Lung microvascular endothelial cell (primary cell): ENCODE measurements around the gene CD59. TPM values are rescaled to one million over a fixed set of nuclear protein-coding genes. Genes with fewer than 3 reads are reported as not detected.
"Not testable (repeated sequence)": the region's sequence is repeated elsewhere in the genome, so short reads cannot be mapped to it uniquely, and the experiment has no call there.

Source experiments
- DNase-seq, 2 donors: peaks; one replicate each; pipeline versions ENCODE4 v3.0.0 to v3.0.0-alpha.2; 2010; ENCODE audit warnings: low read depth in 2 of 2
- total RNA-seq: library from RNA; depleted of rRNA; stranded (reverse); fragments of >200 nt; gene quantifications from 2 replicates; pipeline ENCODE4 v1.2.1, GENCODE V29; 2014

CD59 gene
- total RNA-seq, 1 donor from 2014 or later, result 1,137 TPM

DNA sequence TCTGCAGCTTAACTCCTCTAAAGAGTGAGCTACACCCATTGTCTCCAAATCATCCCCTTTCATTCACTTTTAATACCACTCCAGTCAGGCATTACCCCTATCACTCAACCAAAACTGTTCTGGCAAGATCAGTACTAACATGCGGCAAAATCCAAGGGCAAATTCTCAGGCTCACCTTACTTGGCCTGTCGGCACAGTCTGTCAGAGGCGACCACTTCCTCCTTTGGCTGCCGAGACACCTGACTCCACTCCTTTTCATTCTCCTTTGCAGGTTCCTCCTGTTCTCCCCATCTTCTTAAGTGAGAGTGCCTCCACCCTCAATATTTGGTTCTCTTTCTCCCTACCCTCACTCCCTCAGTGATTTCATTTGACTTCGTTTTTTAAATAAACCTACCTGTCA lies 39.8 kb downstream of the CD59 start:
- peak in 1 of 2 donors; percentile 4 for DNase-seq

DNA sequence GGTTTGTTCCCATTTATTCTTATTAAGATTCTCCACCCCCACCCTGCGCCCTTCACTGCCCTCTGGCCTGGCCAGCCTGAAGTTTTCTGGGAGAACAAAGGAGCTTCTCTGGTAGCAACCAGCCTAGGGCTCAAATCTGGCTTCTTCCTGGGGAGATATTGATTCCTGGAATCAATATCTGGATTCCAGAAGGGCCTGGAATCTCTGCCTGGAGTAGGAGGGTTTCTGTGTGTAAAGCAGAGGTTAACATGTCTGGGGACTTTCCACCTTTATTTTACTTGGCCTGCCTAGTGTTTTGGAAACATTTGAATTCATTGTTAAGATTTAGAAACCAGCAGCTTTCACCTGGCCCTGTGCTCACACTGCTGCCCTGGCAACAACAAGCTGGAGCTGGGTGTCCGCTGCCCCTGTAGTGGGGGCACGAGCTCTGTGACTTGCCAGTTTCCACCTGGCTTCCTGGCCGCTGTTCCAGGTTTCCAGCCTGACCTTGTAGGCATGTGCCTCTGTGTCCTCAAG lies 41.1 kb downstream of the CD59 start:
- peak; percentile 59 to 99 for DNase-seq

DNA sequence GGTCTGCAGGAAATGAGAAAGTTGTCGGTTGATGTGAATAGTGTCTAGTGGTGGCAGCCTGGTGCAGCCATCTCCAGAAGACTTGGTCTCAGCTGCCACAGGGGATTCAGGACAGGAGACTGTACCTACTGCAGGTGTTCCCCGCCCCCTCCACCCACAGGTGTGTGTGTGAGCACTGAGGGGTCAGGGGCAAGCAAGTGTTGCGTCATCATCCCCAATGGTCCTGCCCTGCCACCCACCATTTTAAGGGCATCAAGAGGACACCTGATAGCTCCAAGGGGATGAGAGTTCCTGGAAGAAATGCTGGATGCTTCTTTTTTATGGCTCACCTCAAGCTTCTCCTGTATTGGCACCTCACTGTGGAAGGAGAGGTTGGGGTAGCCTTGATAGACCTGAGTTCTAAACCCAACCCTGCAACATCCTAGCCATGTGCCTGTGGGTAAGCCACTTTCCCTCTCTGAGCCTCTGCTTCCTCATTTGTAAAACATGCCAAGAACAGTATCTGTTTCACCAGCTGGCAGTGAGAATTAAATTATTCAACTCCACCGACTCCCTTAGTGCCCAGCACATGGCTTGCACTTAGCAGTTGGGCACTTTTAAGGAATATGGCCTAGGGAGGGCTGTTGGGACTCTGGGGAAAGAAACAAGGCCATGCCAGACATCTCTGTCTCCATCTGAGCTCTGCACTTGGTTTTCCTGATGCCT lies 41.7 kb downstream of the CD59 start:
- DNase-seq, result peak in 1 of 2 donors; percentile 59

DNA sequence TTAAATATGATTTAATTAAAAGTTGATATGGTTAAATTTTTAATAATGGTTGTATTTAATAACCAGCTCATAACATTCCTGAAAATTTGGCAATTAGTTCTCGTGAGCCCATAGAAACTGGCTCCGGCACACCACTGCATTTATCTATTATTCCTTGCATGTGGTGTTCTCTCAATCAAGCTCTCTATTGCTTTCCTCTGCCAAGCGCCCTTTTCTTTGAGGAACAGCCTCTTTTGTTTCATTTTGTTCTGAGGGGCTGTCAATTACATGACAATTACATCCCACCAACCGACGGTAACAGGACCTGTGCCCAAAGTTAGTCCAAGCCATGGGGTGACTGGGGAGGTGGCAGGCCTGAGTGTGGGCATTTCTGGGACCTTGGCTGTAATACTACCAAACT lies 43.7 kb downstream of the CD59 start:
- no peak for DNase-seq

DNA sequence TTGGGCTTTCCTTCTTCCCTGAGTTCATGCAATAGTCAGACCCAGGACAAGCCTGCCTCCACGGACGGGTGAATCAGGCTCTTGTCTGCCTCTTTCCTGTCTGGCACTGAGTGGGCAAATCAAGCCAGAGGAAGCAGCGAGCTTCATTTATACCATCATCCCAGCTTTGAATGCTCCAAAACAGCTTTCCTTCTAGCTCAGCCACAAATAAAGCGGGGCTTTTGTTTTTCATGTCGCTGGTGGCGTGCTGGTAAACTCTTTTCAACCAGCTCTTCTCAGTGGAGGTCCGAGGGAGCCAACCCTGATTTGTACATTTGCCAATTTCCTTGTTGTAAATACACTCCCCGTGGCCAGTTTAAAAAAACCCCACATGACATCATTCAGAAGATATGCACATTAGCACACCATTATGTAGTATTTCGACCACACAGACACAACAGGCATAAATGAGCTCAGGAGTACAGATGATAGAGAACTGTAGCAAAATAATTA lies 44.2 kb downstream of the CD59 start:
- DNase-seq, result peak; percentile 98 to 99

DNA sequence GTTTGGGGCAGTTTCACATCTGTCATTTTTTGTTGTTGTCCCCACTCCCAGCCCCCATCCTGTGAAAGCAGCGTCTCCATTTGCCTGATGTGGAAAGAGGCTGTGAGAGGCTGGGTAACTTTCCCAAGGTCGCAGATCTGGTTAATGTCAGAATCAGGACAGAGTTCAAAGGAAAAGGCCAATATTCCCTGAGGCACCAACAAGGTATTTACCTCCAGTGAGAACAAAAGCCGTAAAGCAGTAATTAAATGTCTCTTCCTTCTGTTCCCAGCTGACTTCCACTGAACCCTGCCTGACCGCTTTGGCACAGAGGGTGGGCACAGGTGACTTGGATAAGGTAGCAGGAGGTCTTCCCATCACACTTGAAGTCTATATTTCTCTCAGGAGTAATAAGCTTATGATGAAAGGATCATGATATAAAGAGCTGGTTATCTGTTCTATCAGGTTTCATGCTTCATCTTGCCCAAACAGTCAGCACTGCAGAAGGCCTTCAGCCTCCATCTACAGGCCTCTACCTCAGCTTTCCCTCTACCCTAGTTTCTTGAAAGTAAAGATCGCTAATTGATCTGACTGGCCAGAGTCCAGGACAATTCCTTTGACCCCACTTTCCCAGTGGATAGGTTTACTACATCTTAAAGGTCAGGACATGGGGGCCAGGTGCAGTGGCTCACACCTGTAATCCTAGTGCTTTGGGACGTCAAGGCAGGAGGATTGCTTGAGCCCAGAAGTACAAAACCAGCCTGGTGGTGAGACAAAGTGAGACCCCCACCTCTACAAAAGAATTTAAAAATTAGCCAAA lies 45.0 kb downstream of the CD59 start:
- DNase-seq, result no peak

DNA sequence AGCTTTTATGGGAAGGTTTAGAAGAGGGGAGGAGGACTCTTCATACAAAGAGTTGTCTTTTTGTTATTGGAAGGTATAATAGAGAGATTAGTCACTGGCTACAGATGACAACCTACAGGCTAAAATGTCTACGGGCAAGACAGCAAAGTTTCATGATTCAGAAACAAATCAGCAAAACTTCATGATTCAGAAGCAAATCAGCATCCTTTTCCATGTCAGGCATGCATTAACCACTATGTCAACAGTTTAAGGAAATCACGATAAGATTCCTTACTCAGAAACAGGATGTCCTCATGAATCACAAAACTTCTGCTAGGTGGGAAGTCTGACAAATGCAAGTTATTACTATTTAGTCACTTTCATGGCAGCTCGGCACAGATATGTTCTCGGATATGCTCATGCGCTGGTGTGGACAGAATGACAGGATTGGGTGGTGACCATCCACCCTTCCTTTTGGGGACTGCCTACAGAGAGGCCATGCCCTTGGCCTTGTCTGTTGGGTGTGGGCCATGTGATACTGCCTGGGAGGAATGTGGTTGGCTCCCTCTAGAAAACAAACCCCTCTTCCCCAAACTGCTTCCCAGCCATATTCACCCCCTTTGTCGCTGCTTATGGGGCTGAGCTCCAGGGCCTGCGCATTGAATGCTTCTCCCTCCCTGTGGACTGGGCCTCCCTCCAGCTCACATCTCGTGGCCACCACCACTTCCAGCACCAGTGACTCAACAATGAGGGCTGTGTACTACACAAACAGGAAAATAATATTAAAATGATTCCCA lies 45.7 kb downstream of the CD59 start:
- peak; percentile 92 to 99 for DNase-seq

DNA sequence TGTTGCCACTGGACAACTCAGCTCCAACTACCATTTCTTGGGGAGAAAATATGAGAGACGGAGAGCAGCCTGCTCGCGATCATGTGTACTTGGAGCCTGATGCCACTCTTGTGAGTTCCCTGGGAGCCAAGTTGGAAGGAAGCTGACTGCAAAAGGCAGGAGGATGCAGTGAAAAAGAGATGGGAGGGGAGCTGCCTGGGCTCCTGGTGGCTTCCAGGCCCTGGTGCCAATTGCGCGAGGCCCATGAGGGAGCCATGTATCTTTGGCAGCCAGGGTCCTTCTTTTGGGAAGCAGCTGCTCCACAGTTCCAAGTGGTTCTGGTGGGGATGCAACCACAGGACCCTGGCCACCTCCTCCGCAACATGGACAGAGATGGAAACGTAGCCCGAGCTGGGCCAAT lies 46.7 kb downstream of the CD59 start:
- no peak for DNase-seq

DNA sequence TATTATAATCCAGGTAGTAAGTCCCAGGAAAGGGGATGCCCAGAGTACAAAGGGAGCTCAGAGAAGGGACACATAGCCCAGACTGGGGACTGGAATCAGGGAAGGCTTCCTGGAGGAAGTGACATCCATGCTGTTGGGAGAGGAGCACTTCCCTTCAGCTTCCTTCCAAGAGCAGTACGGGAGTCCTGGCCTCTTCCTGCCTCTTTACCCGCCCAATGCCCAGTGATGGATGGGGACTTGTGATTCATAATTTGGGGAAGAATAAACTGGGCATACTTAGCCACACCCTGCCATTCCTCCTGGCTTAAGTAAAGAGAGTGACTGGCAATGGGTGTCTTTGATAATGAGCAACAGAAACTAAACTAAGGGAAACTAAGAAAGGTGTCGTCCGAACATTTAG lies 47.1 kb downstream of the CD59 start:
- peak in 1 of 2 donors; percentile 70 for DNase-seq

DNA sequence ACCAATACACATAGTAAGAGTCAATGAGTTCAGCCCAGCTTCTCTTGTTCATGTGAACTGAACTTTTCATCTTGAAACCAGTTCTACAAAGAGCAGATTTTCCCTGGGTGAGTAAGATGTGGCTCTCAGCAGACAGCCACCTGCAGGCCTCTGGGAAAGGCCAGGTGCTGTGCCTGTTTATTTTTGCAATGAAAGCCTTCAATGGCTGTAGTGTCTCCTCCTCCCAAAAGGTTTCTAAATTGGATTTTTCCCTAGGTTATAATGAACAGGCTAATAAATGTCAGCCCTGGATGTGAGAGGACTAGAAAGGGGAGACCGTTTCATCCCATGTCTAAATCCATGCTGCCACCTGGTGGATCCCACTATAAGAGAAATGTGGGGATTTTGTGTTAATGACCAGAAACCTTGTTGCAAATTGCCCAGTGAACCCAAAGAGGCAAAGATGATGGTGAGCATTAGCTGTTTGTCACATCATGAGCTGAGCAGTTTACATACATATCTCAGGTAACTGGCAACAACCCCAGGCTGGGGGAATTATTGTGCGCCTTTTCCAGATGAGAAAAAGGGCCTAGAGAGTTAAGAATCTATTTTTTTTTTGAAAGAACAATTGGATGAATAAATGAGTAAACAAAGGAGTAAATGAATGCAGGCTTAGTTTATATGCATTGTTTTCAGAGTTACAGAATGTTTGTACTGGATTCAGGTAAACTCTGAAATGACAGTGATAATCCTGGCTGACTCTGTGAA lies 48.3 kb downstream of the CD59 start:
- peak; percentile 78 to 86 for DNase-seq

DNA sequence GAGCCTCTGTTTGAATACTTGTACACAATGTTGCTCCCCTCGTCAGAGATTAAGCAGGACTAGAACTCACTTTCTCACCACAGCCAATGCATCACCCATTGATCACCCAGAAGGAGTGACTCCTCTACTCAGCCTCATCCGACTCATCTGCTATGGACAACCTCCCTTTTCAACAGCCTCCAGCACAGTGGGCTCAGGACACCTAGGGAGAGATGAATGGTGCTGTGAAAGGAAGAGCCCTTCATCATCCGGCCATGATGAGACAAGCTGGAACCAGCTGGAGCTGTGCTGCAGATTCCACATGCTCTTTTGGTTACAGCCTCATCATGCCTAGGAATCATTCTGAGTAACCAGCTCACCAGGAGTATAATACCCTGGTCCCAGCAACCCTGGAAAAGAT lies 51.1 kb downstream of the CD59 start:
- DNase-seq, result no peak

DNA sequence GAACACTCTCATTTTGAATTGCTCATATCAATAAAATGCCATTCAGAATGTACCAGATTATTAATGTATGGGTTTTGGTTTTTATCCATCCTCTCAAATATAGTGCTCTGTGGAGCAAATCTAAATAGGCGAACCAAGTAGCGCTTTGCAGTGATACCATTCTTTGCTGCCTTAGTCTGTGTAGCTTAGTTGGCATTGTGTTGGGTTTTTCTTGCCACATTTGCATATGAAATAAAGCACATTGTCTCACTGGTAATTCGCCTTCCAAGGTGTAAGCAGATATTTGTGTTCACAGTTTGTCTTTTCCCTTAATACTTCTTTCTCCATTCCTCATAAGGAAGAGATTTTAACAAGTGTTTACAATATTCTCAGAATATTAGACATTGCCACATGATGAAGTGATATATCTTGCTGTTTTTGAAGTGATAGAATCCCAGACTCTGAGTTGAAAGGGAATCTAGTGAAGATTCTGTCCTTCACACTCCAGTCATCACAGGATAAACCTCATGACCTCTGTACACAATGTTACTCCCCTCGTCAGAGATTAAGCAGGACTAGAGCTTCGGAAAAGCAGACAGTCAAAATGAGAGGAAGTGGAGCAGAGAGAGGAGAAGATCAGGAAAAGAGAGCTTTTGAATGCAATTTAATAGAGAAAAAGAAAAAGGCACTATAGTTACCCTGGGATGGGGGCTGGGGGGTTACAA lies 52.1 kb downstream of the CD59 start:
- no peak for DNase-seq

DNA sequence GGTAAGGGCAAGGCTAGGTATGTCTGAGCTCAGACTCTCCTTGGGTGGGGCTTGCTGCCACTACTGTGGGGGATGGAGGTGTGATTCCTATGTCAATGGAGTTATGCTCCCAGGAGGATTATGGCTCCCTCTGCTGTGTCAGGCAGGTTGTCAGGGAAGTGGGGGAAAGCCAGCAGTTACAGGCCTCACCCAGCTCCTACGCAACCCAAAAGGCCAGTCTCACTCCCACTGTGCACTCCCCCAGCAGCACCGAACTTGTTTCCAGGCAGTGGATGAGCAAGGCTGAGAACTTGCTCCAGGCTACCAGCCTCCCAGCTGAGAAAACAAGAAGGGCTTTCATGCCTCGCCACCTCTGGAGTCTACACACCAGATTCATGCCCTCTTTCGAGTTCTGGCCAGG lies 53.8 kb downstream of the CD59 start:
- peak in 1 of 2 donors; percentile 36 for DNase-seq

DNA sequence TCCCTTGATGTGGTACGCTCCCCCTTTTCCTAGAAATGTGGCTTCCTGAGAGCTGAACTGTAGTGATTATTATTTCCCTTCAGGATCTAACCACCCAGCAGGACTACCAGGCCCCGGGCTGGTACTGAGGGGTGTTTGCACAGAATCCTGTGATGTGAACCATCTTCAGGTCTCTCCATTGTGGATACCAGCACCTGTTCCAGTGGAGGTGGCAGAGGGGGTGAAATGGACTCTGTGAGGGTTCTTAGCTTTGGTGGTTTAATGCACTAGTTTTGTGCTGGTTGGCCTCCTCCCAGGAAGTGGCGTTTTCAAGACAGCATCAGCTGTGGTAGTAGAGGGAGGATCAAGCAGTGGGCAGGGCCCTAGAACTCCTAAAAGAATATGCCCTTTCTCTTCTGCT lies 54.2 kb downstream of the CD59 start:
- DNase-seq, result no peak

DNA sequence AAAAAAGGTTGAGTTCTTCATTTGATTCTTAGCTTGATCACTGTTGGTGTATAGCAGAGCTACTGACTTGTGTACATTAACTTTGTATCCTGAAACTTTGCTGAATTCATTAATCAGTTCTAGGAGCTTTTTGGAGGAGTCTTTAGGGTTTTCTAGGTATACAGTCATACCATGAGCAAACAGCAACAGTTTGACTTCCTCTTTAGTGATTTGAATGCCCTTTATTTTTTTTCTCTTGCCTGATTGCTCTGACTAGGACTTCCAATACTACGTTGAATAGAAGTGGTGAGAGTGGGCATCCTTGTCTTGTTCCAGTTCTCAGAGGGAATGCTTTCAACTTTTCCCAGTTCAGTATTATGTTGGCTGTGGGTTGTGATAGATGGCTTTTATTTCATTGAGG lies 57.6 kb downstream of the CD59 start:
- DNase-seq, result not testable (repeated sequence)

DNA sequence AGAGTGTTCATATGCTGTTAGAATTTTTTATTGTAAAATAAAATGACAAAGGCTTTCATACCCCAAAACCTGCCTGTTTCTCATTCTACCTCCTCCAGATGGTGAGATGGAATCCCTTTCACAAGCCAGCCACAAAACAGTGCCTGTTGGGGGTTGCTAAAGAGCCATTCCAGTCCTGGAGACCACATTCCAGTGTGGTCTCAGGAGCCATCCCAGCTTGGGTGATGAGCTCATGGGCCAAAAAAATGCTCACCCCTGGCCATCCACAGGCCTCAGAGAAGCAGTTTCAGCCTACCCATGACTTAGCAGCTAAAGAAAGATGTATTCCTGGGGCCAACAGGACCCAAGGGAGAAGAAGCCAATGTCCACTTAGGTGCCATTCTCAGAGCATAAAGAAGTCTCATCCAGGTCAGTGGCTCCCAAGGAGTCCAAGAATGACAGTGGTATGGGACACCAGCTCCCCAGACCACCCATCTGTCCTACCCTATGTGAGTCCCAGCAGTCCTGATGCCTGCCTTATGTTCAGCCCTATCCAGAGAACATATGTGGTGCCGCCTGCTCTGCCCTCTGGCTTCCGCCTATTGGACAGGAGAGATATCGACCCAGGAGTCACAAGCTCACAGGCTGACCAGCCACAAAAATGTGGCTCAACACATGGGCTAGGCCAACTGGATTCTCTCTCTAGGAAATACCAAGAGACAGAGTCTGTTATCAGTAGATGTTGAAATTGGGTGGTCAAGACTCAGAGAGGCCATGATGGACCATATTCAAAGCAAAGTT lies 62.0 kb downstream of the CD59 start:
- DNase-seq, result no peak

DNA sequence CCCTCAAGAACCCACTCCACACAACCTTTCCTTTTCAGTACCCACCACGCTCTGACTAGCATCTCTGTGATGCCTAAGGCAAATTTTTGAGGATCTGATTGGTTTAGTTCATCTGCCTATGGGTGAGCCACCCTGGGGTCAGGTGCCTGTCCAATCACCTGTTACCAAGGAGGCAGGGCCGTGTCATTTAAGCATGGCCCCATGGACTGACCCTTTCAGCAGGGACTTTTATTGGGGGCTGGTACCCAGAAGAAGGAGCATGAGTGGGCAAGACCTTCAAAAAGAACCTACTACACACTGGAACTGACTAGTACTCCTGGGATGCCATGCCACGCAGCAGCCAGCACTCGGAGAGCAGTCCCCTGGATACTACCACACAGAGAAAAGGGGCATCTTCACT lies 64.0 kb downstream of the CD59 start:
- DNase-seq, result no peak

DNA sequence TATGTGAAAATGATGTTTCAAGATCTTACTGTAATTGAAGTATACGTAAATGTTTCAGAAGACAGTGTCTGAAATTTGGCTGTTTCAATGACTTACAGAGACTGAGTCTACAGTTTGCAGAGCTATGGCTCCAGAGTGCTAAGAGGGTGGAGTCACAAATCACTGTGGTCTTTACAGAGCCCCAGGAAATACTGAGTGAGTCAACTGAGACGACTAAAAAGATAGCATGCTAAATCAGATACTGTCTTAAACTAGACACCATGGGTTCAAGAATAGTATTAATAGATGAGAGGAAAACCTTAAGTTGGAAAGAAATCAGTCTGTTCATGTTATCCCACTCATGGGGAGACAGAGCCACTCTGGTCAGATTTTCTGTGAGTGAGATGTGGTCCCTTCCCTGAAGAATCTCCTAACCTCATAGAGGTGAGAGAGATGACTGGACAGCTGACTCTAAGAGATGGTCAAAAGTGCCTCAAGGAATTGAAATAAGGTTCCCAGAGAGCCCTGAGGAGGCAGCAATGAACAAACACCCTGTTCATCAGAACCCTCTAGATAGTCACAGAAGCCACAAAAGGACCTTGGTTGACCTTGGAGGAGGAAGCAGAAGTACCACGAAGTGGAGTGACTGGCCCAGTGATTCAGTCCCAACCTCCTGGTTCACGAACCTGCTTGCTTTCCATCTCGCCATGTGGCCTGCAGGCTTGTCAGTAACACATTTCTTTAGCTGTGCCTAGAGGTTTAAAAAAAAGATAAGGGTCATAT lies 65.8 kb downstream of the CD59 start:
- DNase-seq, result peak in 1 of 2 donors; percentile 62
